ENCODE data around the gene RIIAD1.

Gene RIIAD1

DNA sequence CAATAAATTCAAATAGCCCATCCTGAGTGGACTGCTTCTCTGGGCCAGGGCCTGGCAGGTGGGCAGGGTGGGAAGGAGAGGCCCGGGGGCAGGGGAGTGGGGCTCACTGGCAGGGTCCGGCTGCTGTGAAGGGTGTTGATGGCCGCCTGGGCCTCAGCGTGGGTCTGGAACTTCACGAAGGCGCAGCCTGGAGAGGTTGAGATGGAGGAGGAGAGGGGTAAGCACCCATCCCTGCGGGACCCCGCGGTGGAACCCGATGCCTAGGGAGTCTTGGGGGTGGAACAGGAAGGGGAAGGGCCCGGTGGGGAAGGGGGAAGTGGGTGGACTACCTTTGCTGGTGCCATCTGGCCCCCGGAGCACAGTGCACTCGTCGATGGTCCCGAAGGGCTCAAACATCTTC is 12.4 kb upstream of the RIIAD1 start:
- TF ChIP-seq, protein P1, sequence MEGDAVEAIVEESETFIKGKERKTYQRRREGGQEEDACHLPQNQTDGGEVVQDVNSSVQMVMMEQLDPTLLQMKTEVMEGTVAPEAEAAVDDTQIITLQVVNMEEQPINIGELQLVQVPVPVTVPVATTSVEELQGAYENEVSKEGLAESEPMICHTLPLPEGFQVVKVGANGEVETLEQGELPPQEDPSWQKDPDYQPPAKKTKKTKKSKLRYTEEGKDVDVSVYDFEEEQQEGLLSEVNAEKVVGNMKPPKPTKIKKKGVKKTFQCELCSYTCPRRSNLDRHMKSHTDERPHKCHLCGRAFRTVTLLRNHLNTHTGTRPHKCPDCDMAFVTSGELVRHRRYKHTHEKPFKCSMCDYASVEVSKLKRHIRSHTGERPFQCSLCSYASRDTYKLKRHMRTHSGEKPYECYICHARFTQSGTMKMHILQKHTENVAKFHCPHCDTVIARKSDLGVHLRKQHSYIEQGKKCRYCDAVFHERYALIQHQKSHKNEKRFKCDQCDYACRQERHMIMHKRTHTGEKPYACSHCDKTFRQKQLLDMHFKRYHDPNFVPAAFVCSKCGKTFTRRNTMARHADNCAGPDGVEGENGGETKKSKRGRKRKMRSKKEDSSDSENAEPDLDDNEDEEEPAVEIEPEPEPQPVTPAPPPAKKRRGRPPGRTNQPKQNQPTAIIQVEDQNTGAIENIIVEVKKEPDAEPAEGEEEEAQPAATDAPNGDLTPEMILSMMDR (IDR thresholded peaks at IDR 0.05; ENCODE audit: control insufficient read depth, insufficient read depth, low read depth, low read length, missing control alignments), result no peak
- DNase-seq (ENCODE audit: low read depth), result no peak
- H3K4me3 ChIP-seq (ENCODE audit: control insufficient read depth, low read depth, low read length), result no peak overlapping the region

DNA sequence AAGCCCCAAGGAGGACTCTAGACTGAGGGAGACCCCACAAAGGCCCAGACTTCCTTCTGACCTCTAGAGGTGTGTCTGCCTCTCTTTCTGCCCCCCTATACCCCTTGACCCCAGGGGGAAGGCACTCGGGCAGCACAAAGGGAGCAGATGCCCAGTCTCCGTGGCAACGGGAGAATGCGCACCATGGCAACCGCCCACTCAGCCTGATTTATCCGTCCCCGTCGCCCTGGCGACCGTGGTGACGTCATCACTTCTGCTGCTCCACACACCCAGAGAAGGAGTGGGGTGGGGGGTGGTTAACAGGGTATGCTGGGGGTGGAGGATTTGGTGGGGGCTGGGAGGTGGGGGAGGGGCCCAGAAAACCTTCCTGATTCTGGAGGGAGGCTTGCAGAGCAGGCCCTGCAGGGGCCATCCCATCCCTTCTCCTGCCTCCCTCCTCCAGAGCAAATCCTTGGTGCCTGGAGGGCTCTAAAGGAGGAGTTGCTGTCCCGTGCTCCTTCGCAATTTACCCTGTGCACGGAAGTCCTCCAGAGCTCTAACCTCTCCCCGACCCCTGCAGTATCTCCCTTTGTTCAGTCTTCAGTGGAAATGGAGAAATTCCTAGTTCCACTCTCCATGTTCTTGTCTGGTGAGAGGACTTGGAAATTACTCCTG is 11.0 kb upstream of the RIIAD1 start:
- TF ChIP-seq, protein P1 (IDR thresholded peaks at IDR 0.05; ENCODE audit: control insufficient read depth, insufficient read depth, low read depth, low read length, missing control alignments), result no peak
- DNase-seq (ENCODE audit: low read depth), result no peak
- no peak overlapping the region for H3K4me3 ChIP-seq (ENCODE audit: control insufficient read depth, low read depth, low read length)

DNA sequence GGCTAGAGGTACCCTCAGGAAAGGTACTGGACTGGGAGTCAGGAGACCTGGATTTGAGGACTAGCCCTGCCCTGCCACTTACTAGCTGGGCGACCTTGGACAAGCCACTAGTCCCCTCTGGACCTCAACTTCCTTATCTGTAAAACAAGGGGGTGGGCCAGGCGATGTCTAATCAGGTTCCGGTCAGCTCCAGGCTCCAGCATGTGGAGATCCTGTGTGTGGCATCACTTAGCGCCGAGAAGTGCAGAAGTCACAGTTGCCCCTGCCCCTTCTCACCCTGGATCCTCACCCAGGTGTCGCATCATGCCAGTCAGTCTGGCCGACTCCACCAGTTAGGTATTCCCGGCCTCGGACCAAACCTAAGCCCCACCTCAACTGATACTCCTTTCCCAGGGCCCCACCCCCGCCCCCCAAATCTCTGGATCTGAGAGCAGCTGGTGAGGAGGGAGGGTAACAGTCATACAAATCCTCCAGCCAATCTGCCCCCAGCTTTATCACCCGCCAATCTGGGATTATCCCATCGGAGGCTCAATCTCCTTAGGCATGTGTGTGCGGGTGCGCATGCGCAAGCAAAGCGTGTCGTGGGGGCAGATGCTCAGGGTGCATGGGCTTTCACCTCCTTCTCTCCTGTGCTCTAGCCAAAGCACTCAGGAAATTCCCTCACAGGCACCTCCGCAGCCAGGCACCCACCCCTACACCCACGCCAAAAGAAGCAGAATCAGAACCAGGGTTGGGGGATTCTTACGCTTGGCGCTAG is 10.1 kb upstream of the RIIAD1 start:
- no peak overlapping the region for H3K4me3 ChIP-seq (ENCODE audit: control insufficient read depth, low read depth, low read length)
- TF ChIP-seq, protein P1 (IDR thresholded peaks at IDR 0.05; ENCODE audit: control insufficient read depth, insufficient read depth, low read depth, low read length, missing control alignments), result no peak
- no peak for DNase-seq (ENCODE audit: low read depth)

DNA sequence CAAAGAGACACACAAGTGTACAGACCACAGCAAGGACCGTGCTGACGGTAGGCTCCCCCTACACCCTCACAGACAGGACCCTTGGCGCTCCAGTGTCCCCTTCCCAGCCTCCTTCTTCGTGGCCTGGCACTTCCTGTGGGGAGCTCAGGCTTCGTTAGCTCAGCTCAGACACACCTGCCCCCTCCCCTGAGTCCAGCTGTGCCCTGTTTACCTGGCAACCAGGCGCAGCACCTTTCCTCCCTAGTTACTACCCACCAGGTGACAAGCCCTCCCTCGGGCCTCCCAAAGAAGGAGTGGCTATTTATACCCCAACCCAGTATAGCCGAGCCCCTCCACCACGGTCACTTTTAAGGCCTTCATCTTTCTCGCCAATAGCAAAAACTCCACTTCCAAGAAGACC is 9.4 kb upstream of the RIIAD1 start:
- DNase-seq (ENCODE audit: low read depth), result no peak
- no peak overlapping the region for H3K4me3 ChIP-seq (ENCODE audit: control insufficient read depth, low read depth, low read length)
- TF ChIP-seq, protein P1 (IDR thresholded peaks at IDR 0.05; ENCODE audit: control insufficient read depth, insufficient read depth, low read depth, low read length, missing control alignments), result no peak

DNA sequence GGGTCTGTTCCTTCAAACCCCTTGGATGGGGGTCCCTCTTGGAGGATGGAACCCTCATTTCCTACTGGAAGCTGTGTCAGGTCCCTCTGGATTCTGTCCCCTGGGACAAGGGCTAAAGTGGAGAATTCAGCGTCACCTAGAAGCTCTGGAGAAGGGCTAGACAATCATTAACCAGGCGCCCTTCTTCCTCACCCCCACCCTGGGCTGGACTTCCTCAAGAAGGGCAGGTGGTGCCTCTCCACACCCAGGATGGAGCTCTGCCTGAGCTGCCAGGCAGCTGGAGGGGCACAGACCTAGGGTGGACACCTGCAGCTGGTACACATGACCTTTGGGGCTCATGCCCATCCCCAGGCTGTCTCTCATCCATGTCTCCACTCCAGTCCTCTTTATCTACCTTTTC is 8.3 kb upstream of the RIIAD1 start:
- H3K4me3 ChIP-seq (ENCODE audit: control insufficient read depth, low read depth, low read length), result no peak overlapping the region
- DNase-seq (ENCODE audit: low read depth), result no peak
- TF ChIP-seq, protein P1 (IDR thresholded peaks at IDR 0.05; ENCODE audit: control insufficient read depth, insufficient read depth, low read depth, low read length, missing control alignments), result no peak

DNA sequence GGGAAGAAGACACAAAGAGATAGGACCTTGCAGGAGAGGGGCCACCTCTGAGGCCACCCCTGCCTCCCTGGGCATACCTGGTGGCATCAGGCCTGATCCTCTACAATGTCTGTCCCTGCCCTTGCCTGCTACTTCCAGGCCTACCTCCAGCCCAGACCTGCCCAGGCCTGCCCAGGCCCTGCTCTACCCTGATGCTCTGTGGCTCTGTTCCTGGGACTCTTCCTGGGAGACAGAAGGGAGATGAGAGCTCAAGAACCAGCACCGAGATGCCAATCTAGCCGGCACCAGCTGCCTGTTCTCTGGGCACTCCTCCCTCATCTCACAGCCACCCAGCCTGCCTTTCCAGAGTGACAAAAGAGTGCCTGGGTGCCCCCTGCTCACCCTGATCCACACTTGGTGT is 7.4 kb upstream of the RIIAD1 start:
- DNase-seq (ENCODE audit: low read depth), result no peak
- no peak overlapping the region for H3K4me3 ChIP-seq (ENCODE audit: control insufficient read depth, low read depth, low read length)
- TF ChIP-seq, protein P1 (IDR thresholded peaks at IDR 0.05; ENCODE audit: control insufficient read depth, insufficient read depth, low read depth, low read length, missing control alignments), result no peak

Measured in AG09309 (cell line).